22Rv1 (cell line): Measurements from ENCODE around the gene CDH18.
"Not testable (repeated sequence)": the region's sequence is repeated elsewhere in the genome, so short reads cannot be mapped to it uniquely, and the experiment has no call there.

Experiments used
- H3K27ac ChIP-seq: fragments of 450-650 bp; 2 replicates; pipeline ENCODE4 v1.5.1; 2017
- ZFX ChIP-seq: fragments of 450-650 bp; IDR thresholded peaks from 2 replicates; pipeline ENCODE4 v1.6.1; 2017; ENCODE audit warnings: antibody characterized with exemption, borderline replicate concordance
- TF ChIP-seq, protein P1 (sequence below): fragments of 450-650 bp; IDR thresholded peaks from 2 replicates; pipeline ENCODE4 v1.5.1; 2017; ENCODE audit warnings: mild to moderate bottlenecking

The CDH18 gene

DNA sequence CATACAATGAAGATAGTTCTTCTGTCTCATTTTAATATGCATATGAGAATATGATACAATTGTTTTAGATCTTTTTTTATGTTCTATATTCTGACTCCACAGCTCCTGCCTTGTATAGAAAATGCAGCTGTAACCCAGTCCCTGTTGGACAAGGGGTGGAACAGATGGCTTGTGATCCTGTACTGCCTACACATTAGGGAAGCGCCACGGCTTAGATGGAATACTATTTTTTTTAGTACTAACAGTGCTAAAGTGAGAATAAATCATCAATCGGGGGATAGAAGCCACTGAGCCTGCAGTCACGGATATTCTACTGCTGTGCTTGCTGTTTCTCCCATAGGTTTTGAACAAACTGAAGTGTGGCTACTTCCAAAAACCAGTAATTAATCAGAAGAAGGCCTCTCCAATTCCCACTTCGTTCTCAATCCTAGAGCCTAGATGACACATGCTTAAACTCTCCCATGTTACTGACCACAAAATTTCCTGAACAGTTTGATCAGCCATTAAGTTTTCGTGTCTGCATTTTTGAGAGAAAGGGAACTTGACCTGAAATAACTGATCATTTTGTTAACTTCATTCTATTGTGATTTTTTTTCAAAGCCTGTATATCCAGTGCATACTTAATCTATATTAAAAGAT is 150.3 kb downstream of the CDH18 start:
- H3K27ac ChIP-seq, result no peak overlapping the region
- no peak for TF ChIP-seq ZFX
- TF ChIP-seq, protein P1, sequence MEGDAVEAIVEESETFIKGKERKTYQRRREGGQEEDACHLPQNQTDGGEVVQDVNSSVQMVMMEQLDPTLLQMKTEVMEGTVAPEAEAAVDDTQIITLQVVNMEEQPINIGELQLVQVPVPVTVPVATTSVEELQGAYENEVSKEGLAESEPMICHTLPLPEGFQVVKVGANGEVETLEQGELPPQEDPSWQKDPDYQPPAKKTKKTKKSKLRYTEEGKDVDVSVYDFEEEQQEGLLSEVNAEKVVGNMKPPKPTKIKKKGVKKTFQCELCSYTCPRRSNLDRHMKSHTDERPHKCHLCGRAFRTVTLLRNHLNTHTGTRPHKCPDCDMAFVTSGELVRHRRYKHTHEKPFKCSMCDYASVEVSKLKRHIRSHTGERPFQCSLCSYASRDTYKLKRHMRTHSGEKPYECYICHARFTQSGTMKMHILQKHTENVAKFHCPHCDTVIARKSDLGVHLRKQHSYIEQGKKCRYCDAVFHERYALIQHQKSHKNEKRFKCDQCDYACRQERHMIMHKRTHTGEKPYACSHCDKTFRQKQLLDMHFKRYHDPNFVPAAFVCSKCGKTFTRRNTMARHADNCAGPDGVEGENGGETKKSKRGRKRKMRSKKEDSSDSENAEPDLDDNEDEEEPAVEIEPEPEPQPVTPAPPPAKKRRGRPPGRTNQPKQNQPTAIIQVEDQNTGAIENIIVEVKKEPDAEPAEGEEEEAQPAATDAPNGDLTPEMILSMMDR, result no peak

DNA sequence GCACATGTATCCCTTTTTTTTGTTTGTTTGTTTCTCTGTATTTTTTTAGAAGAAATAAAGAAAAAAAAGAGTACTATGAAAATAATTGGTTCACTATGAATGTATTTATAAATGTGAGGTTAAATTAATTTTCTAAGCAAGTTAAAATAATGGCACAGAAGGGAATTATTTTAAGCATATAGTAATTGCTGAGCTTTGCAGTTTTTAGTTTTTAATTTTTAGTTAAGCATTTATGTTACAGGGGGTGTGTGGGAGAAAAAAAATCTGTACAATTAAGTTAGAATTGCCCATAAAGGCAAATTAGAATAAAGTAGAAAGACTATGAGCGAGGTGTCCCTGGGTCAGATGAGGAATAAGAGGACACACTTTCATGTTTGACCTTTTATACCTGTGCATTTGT is 152.6 kb downstream of the CDH18 start:
- TF ChIP-seq, protein P1, result no peak
- TF ChIP-seq ZFX, result no peak
- no peak overlapping the region for H3K27ac ChIP-seq

DNA sequence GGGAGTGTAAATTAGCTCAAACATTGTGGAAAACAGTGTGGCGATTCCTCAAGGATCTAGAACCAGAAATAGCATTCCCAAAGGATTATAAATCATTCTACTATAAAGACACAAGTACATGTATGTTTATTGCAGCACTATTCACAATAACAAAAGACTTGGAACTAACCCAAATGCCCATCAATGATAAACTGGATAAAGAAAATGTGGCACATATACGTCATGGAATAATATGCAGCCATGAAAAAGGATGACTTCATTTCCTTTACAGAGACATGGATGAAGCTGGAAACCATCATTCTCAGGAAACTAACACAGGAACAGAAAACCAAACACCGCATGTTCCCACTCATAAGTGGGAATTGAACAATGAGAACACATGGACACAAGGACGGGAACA is 175.3 kb downstream of the CDH18 start:
- not testable (repeated sequence) for H3K27ac ChIP-seq

DNA sequence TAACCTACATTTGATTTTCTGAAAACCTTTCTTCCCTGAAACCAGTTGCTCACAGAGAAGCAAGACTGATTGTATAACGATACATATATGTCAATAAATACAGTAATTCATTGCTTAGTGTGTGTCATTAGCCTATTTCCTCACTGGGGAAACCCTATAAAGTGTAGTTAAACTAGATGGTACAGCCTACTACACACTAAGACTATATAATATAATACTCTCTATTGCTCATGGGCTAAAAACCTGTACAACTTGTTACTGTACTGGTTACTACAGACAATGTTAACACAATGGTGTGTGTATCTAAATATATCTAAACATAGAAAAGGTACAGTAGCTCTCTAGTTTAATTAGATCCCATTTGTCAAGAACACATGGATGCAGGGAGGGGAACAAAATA is 181.2 kb downstream of the CDH18 start:
- no peak overlapping the region for H3K27ac ChIP-seq
- TF ChIP-seq, protein P1, result no peak
- TF ChIP-seq ZFX, result no peak

DNA sequence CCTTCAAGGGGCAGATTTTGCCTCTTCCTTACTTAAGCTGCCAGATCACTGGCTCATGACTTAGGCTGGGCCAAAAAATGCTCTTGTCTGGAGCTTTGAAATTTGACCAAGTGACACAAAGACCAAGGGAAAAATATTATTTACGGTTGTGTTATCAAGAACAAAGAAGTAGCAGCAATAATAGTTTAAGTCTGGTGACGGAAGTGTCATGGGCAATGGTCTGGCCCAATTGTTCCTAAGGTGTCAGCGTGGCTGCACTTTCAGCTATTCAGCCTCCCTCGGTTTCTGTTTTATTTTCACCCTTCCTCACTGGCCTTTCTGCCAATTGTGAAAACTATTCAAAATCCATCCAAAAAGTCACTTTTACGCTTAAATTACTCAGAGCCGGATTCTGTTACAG is 185.3 kb downstream of the CDH18 start:
- no peak overlapping the region for H3K27ac ChIP-seq

DNA sequence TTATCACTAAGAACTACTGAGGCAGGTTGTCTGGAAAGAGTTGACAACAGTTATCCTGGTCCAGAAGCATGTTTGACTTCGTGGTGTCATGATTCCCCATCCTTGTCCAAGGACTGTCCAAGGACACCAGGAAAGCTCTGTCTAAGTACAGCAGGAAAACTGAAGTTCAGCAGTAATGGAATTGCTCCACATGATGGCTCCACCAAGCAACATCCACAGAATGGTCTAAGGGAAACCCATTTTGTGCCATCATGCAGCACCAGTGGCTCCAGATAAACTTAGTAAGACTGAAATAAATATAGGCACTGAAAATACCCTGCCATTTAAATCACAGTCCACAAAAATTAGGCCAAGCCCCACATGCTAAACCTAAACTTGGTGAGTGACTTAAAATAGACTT is 192.8 kb downstream of the CDH18 start:
- TF ChIP-seq, protein P1, result peak; percentile 40
- TF ChIP-seq ZFX, result no peak
- H3K27ac ChIP-seq, result no peak overlapping the region

More for the DNA sequence above, 185.3 kb downstream of the CDH18 start:
- TF ChIP-seq, protein P1, result no peak
- TF ChIP-seq ZFX, result no peak

DNA sequence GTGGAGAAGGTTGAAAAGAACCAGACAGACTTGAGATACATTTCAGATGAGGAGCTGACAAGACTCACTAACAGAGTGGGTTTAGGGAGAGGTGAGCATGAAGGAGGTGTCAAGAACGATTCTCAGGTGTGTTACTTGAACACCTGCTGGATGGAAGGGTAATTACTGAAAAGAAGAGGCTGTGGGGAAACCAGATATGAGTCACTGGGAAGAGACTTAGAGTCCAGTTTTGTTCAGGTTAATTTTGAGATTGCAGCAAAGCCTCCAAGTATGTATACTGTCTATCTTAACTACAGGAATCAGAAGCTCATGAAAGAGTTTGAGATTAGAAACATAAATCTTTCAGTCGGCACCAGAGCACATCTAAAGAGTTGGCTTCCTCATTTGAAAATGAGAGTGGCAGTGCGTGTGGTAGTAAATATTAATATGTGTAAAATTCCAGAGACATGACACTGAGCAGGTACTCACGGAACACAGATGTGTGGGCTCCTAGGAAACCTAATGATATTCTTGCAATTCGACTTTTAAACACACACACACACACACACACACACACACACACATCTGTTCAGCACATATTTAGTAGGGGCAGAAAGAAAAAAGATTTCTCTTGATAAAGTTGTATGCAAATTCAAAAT is 197.1 kb downstream of the CDH18 start:
- TF ChIP-seq, protein P1, result no peak
- TF ChIP-seq ZFX, result no peak
- H3K27ac ChIP-seq, result no peak overlapping the region
